SKM-1 treated with dmso at 0.1 percent for 144 hours (cell line): ENCODE results near the gene RDX.

Experiments
- DNase-seq: peaks from one replicate; lab custom pipeline; 2025; ENCODE audit not compliant: unreplicated experiment; lab: John Stamatoyannopoulos, UW

RDX gene

GRCh38 chr11:110174645-110175310 is 121.6 kb downstream of the RDX start:
- no peak for DNase-seq

- DNase-seq, result no peak
Observed at GRCh38 chr11:110173811-110174644, 122.4 kb downstream of the RDX start.

- DNase-seq, result no peak
Observed at GRCh38 chr11:110172468-110173065, 123.8 kb downstream of the RDX start.

GRCh38 chr11:110169738-110170137 is 126.7 kb downstream of the RDX start:
- no peak for DNase-seq

GRCh38 chr11:110168033-110168803 is 128.2 kb downstream of the RDX start:
- no peak for DNase-seq

- DNase-seq, result no peak
Observed at GRCh38 chr11:110165039-110165925, 131.1 kb downstream of the RDX start.

- DNase-seq, result no peak
Observed at GRCh38 chr11:110162216-110162615, 134.2 kb downstream of the RDX start.

GRCh38 chr11:110161061-110161460 is 135.4 kb downstream of the RDX start:
- no peak for DNase-seq

GRCh38 chr11:110160437-110160836 is 136.0 kb downstream of the RDX start:
- no peak for DNase-seq

- DNase-seq, result no peak
Observed at GRCh38 chr11:110160016-110160415, 136.4 kb downstream of the RDX start.

- no peak for DNase-seq
Observed at GRCh38 chr11:110159476-110159875, 136.9 kb downstream of the RDX start.

- DNase-seq, result no peak
Observed at GRCh38 chr11:110158317-110159200, 137.9 kb downstream of the RDX start.

- no peak for DNase-seq
Observed at GRCh38 chr11:110156503-110156902, 139.9 kb downstream of the RDX start.

GRCh38 chr11:110153474-110153873 is 142.9 kb downstream of the RDX start:
- no peak for DNase-seq

- DNase-seq, result no peak
Observed at GRCh38 chr11:110152199-110152598, 144.2 kb downstream of the RDX start.

- no peak for DNase-seq
Observed at GRCh38 chr11:110148775-110149744, 147.4 kb downstream of the RDX start.

GRCh38 chr11:110147962-110148709 is 148.3 kb downstream of the RDX start:
- DNase-seq, result no peak
